Gastrocnemius medialis (tissue), 4 donors: ENCODE measurements around the gene SIL1. TPM values are rescaled to one million over a fixed set of nuclear protein-coding genes. Genes with fewer than 3 reads are reported as not detected.

Experiments used
- ATAC-seq, 2 donors: fragments of 150-250 bp; one replicate each; pipeline ENCODE4 v1.9.1; 2016
- DNase-seq, 2 donors: peaks; one replicate each; pipeline ENCODE4 v3.0.0-alpha.2; 2019
- H3K27ac ChIP-seq, 4 donors: fragments of 200-600 bp; sonication (generic); 1 replicate in 1 of 4; 2 replicates in 3 of 4; pipeline ENCODE4 v1.5.1; 2016 to 2018; ENCODE audit warnings: mild to moderate bottlenecking in 2 of 4, moderate library complexity in 1 of 4
- H3K27me3 ChIP-seq, 3 donors: fragments of 200-600 bp; sonication (generic) in 2 of 3; 1 replicate in 1 of 3; 2 replicates in 2 of 3; pipeline versions ENCODE4 v1.5.1 to v1.6.0; 2016 to 2019; ENCODE audit warnings: mild to moderate bottlenecking in 1 of 3, moderate library complexity in 1 of 3
- H3K36me3 ChIP-seq, 2 donors: fragments of 200-600 bp; sonication (generic) in 1 of 2; one replicate each; pipeline ENCODE4 v1.5.1; 2017 to 2018
- H3K4me1 ChIP-seq, 2 donors: fragments of 200-600 bp; sonication (generic) in 1 of 2; one replicate each; pipeline ENCODE4 v1.5.1; 2016 to 2017; ENCODE audit warnings: mild to moderate bottlenecking in 2 of 2
- H3K4me3 ChIP-seq, 4 donors: fragments of 200-600 bp; sonication (generic) in 3 of 4; 1 replicate in 1 of 4; 2 replicates in 3 of 4; pipeline ENCODE4 v1.5.1; 2016 to 2019; ENCODE audit warnings: mild to moderate bottlenecking in 2 of 4
- H3K9me3 ChIP-seq, 3 donors: fragments of 200-600 bp; sonication (generic) in 2 of 3; 1 replicate in 1 of 3; 2 replicates in 2 of 3; pipeline ENCODE4 v1.5.1; 2016 to 2019
- CTCF ChIP-seq, 5 experiments: fragments of 450-650 bp in 3 of 5; fragments of 200-600 bp in 2 of 5; sonication (generic) in 2 of 5; IDR thresholded peaks in 4 of 5; conservative IDR thresholded peaks in 1 of 5; 1 replicate in 4 of 5; 2 replicates in 1 of 5; pipeline ENCODE4 v1.5.1; 2016 to 2019; ENCODE audit warnings: antibody characterized with exemption in 5 of 5, mild to moderate bottlenecking in 3 of 5, moderate library complexity in 3 of 5
- POLR2A ChIP-seq, 2 donors: fragments of 450-650 bp; IDR thresholded peaks; one replicate each; pipeline ENCODE4 v1.6.1; 2017; ENCODE audit warnings: antibody characterized with exemption in 2 of 2, mild to moderate bottlenecking in 2 of 2, moderate library complexity in 2 of 2
- in situ Hi-C, 4 donors: fragments of 200-750 bp; cut with MboI; loops; one replicate each; pipeline versions ENCODE4 v1.15.0 to v1.8.0; 2017; ENCODE audit warnings: low sequenced_read_pairs in 4 of 4
- intact Hi-C: fragments of 100-400 bp; cut with DNase I; formaldehyde crosslinking; loops from one replicate; pipeline ENCODE4 v1.15.1; 2023; ENCODE audit warnings: low total_unique reads
- total RNA-seq, 4 donors: library from RNA; depleted of rRNA; stranded (reverse); fragments of >200 nt; gene quantifications; one replicate each; pipeline versions ENCODE4 v1.1.0 to v1.2.3, GENCODE V29; 2016

SIL1 gene
- total RNA-seq, 4 donors from 2014 or later = 36.6 to 52.6 (median 48.2) TPM

- Histone ChIP-seq H3K27me3 (no peaks in the 10 kb centered on the region), H3K9me3 (no peaks in the 10 kb centered on the region), H3K4me1 (peaks cover 8 to 20% of the 10 kb centered on the region in 2 donors), H3K27ac (no peak overlapping the region), H3K36me3 (peaks cover 0 to 11% of the 10 kb centered on the region in 2 donors), H3K4me3 (no peak overlapping the region)
- ATAC-seq (no peak), DNase-seq (no peak)
- TF ChIP-seq CTCF (IDR thresholded peaks at IDR 0.05 in 4 of 5, conservative IDR thresholded peaks at IDR 0.05 in 1 of 5) (no peak), POLR2A (IDR thresholded peaks at IDR 0.05) (no peak)
- intact Hi-C loops (no loop called here), in situ Hi-C loops (no loop called here)
Measured at GRCh38 chr5:138946831-138947560, 251.2 kb downstream of the SIL1 start.

GRCh38 chr5:138946241-138946623 lies 251.9 kb downstream of the SIL1 start:
- H3K36me3 ChIP-seq = peaks cover 0 to 11% of the 10 kb centered on the region in 2 donors
- no peak for ATAC-seq
- H3K4me1 ChIP-seq = peaks cover 0 to 13% of the 10 kb centered on the region in 2 donors
- in situ Hi-C loops = no loop called here
- intact Hi-C loops = no loop called here
- H3K27me3 ChIP-seq = no peaks in the 10 kb centered on the region
- H3K4me3 ChIP-seq = no peak overlapping the region
- DNase-seq = no peak
- TF ChIP-seq CTCF (IDR thresholded peaks at IDR 0.05 in 4 of 5, conservative IDR thresholded peaks at IDR 0.05 in 1 of 5) (no peak), POLR2A (IDR thresholded peaks at IDR 0.05) (no peak)
- H3K9me3 ChIP-seq = no peaks in the 10 kb centered on the region
- H3K27ac ChIP-seq = no peak overlapping the region

- H3K36me3 ChIP-seq = peaks cover 0 to 11% of the 10 kb centered on the region in 2 donors
- H3K4me1 ChIP-seq = peaks cover 0 to 10% of the 10 kb centered on the region in 2 donors
- DNase-seq = no peak
- H3K27ac ChIP-seq = no peak overlapping the region
- in situ Hi-C loops (no loop called here), intact Hi-C loops (no loop called here)
- no peaks in the 10 kb centered on the region for H3K27me3 ChIP-seq
- no peak for ATAC-seq
- H3K9me3 ChIP-seq = no peaks in the 10 kb centered on the region
- TF ChIP-seq CTCF (IDR thresholded peaks at IDR 0.05 in 4 of 5, conservative IDR thresholded peaks at IDR 0.05 in 1 of 5) (no peak), POLR2A (IDR thresholded peaks at IDR 0.05) (no peak)
- H3K4me3 ChIP-seq = no peak overlapping the region
Measured at GRCh38 chr5:138945421-138946240, 252.5 kb downstream of the SIL1 start.

GRCh38 chr5:138944527-138945322 lies 253.4 kb downstream of the SIL1 start:
- H3K36me3 ChIP-seq = peaks cover 0 to 11% of the 10 kb centered on the region in 2 donors
- H3K27me3 ChIP-seq = no peaks in the 10 kb centered on the region
- no peaks in the 10 kb centered on the region for H3K9me3 ChIP-seq
- intact Hi-C loops = no loop called here
- no peak overlapping the region for H3K4me3 ChIP-seq
- peaks cover 0 to under 1% of the 10 kb centered on the region in 2 donors for H3K4me1 ChIP-seq
- in situ Hi-C loops = no loop called here
- DNase-seq (no peak), ATAC-seq (no peak)
- H3K27ac ChIP-seq = no peak overlapping the region
- TF ChIP-seq CTCF (IDR thresholded peaks at IDR 0.05 in 4 of 5, conservative IDR thresholded peaks at IDR 0.05 in 1 of 5) = no peak
- no peak for TF ChIP-seq POLR2A (IDR thresholded peaks at IDR 0.05)
